ENCODE measurements around the gene ZNF394. TPM values are rescaled to one million over a fixed set of nuclear protein-coding genes. Genes with fewer than 3 reads are reported as not detected.

The ZNF394 gene
- total RNA-seq, 1 experiment from 2014 or later, result 24.2 TPM

- H3K23ac ChIP-seq (ENCODE audit: insufficient read length, low read depth, low read length), result no peak overlapping the region
- no peak overlapping the region for H3K9ac ChIP-seq (ENCODE audit: extremely low read depth, insufficient read length, low read length)
- H3K27me3 ChIP-seq (ENCODE audit: insufficient read depth, low read length), result no peaks in the 10 kb centered on the region
- Mint-ChIP-seq H3K36me3 (ENCODE audit: insufficient read depth in 1 of 3, low read depth in 3 of 3) (peaks cover 23 to 29% (median 26%) of the 10 kb centered on the region in 3 experiments), H3K4me1 (no peaks in the 10 kb centered on the region), H3K9me3 (peaks cover 71 to 76% of the 10 kb centered on the region in 2 experiments), H3K27ac (no peak overlapping the region), H3K4me3 (no peak overlapping the region), H3K27me3 (ENCODE audit: low read depth) (peaks cover 15% of the 10 kb centered on the region)
- H3K14ac ChIP-seq (ENCODE audit: insufficient read depth, low read length), result no peak overlapping the region
- no peak overlapping the region for H4K91ac ChIP-seq (ENCODE audit: insufficient read length, low read depth, low read length)
- H3K4me1 ChIP-seq (ENCODE audit: insufficient read depth, low read length), result no peaks in the 10 kb centered on the region
- H4K5ac ChIP-seq (ENCODE audit: insufficient read length, low read depth, low read length), result no peak overlapping the region
- no peak overlapping the region for H2AK5ac ChIP-seq (ENCODE audit: insufficient read length, low read length)
- no peak overlapping the region for H2BK12ac ChIP-seq (ENCODE audit: insufficient read length, low read depth, low read length)
- no peak for DNase-seq
- no peak overlapping the region for H2BK120ac ChIP-seq (ENCODE audit: low read depth, low read length, poor library complexity, severe bottlenecking)
- no peak overlapping the region for H2BK15ac ChIP-seq (ENCODE audit: low read depth, low read length)
- H3K79me1 ChIP-seq (ENCODE audit: insufficient read depth, low read depth, low read length, poor library complexity, severe bottlenecking), result no peaks in the 10 kb centered on the region
- H2BK5ac ChIP-seq (ENCODE audit: insufficient read length, low read length), result no peak overlapping the region
- no peak overlapping the region for H2AFZ ChIP-seq (ENCODE audit: low read length)
- no peaks in the 10 kb centered on the region for H3K79me2 ChIP-seq (ENCODE audit: insufficient read depth, low read length)
- H3K4me2 ChIP-seq (ENCODE audit: insufficient read depth, insufficient read length, low read length), result no peak overlapping the region
- no peak overlapping the region for H4K8ac ChIP-seq (replicated peaks; ENCODE audit: insufficient read length, low read depth, low read length)
- WGBS (ENCODE audit: extremely low coverage, insufficient read length, low lambda C conversion rate), result no CpG with 5 or more reads among the region's 7 CpGs
- no peak overlapping the region for H3K27ac ChIP-seq (ENCODE audit: insufficient read length, low read depth, low read length)
- H4K20me1 ChIP-seq (ENCODE audit: control insufficient read depth, insufficient read depth, insufficient read length), result no peaks in the 10 kb centered on the region
- no peak overlapping the region for H3T11ph ChIP-seq (ENCODE audit: low read length)
- peaks cover 11% of the 10 kb centered on the region for H3K9me3 ChIP-seq (ENCODE audit: control insufficient read depth, low read depth, low read length)
- H3K23me2 ChIP-seq (ENCODE audit: insufficient read length, low read depth, low read length, poor library complexity, severe bottlenecking), result no peaks in the 10 kb centered on the region
- H3K18ac ChIP-seq (ENCODE audit: insufficient read length, low read depth, low read length), result no peak overlapping the region
- H3K4ac ChIP-seq (ENCODE audit: low read depth, low read length), result no peak overlapping the region
- no peak overlapping the region for H2BK20ac ChIP-seq (ENCODE audit: low read depth, low read length, poor library complexity, severe bottlenecking)
- H3K56ac ChIP-seq (ENCODE audit: insufficient read length, low read depth, low read length), result no peak overlapping the region
- TF ChIP-seq CTCF (conservative IDR thresholded peaks at IDR 0.05), result no peak
These were observed 39.2 kb upstream of the ZNF394 start for GRCh38 chr7:99539213-99539811.

Data from H9 (cell line).